Measurements from ENCODE around the gene UBE2D1. TPM values are rescaled to one million over a fixed set of nuclear protein-coding genes. Genes with fewer than 3 reads are reported as not detected.

UBE2D1 gene
- total RNA-seq, 2 donors from 2014 or later, result 3.0 to 7.5 TPM

GRCh38 chr10:58331646-58332045, 3.2 kb upstream of the UBE2D1 start:
- no peaks in the 10 kb centered on the region for H3K27me3 ChIP-seq
- H3K9me3 ChIP-seq, result no peaks in the 10 kb centered on the region
- intact Hi-C loops (cut with DNase I), result no loop called here
- TF ChIP-seq CTCF (IDR thresholded peaks at IDR 0.05), result no peak
- no peak for TF ChIP-seq POLR2A (IDR thresholded peaks at IDR 0.05)
- ATAC-seq (no peak), DNase-seq (no peak)
- H3K36me3 ChIP-seq (replicated peaks in 1 of 2; ENCODE audit: insufficient read depth in 1 of 2, low read depth in 2 of 2), result no peaks in the 10 kb centered on the region
- no peak overlapping the region for H3K27ac ChIP-seq
- no peak overlapping the region for H3K4me3 ChIP-seq
- H3K4me1 ChIP-seq, result peaks cover 6% of the 10 kb centered on the region
- 67 to 76% methylated on average over 2 of the region's 2 CpGs for WGBS, 2 donors

- H3K9me3 ChIP-seq, result no peaks in the 10 kb centered on the region
- H3K27ac ChIP-seq, result peak overlapping the region; percentile 55 to 88 (median 72)
- peak; percentile 62 for ATAC-seq
- DNase-seq, result peak; percentile 8 to 36 (median 28)
- WGBS, 2 donors, result 1 to 2% methylated on average over 19 to 37 of the region's 37 CpGs
- H3K36me3 ChIP-seq (replicated peaks in 1 of 2; ENCODE audit: insufficient read depth in 1 of 2, low read depth in 2 of 2), result no peaks in the 10 kb centered on the region
- H3K27me3 ChIP-seq, result no peaks in the 10 kb centered on the region
- TF ChIP-seq CTCF (IDR thresholded peaks at IDR 0.05), result no peak
- no peak for TF ChIP-seq POLR2A (IDR thresholded peaks at IDR 0.05)
- H3K4me3 ChIP-seq, result peak overlapping the region; percentile 63 to 100
- peaks cover 12% of the 10 kb centered on the region for H3K4me1 ChIP-seq
- intact Hi-C loops (cut with DNase I), result no loop called here
Observed at GRCh38 chr10:58335306-58336005, 650 bp downstream of the UBE2D1 start.

GRCh38 chr10:58336242-58336641, 1.4 kb downstream of the UBE2D1 start:
- DNase-seq, result no peak
- no peak overlapping the region for H3K4me3 ChIP-seq
- no peaks in the 10 kb centered on the region for H3K36me3 ChIP-seq (replicated peaks in 1 of 2; ENCODE audit: insufficient read depth in 1 of 2, low read depth in 2 of 2)
- H3K4me1 ChIP-seq, result peaks cover 12% of the 10 kb centered on the region
- WGBS, 2 donors, result 79 to 93% methylated on average over 4 of the region's 4 CpGs
- H3K27ac ChIP-seq, result no peak overlapping the region
- no peaks in the 10 kb centered on the region for H3K9me3 ChIP-seq
- intact Hi-C loops (cut with DNase I), result no loop called here
- no peaks in the 10 kb centered on the region for H3K27me3 ChIP-seq
- TF ChIP-seq POLR2A (IDR thresholded peaks at IDR 0.05) (no peak), CTCF (IDR thresholded peaks at IDR 0.05) (no peak)
- no peak for ATAC-seq

GRCh38 chr10:58341422-58341821, 6.6 kb downstream of the UBE2D1 start:
- no peaks in the 10 kb centered on the region for H3K9me3 ChIP-seq
- intact Hi-C loops (cut with DNase I), result no loop called here
- H3K27ac ChIP-seq, result no peak overlapping the region
- 86 to 88% methylated on average over 4 of the region's 4 CpGs for WGBS, 2 donors
- TF ChIP-seq CTCF (IDR thresholded peaks at IDR 0.05) (no peak), POLR2A (IDR thresholded peaks at IDR 0.05) (no peak)
- no peak overlapping the region for H3K4me3 ChIP-seq
- no peaks in the 10 kb centered on the region for H3K27me3 ChIP-seq
- DNase-seq (no peak), ATAC-seq (no peak)
- no peaks in the 10 kb centered on the region for H3K36me3 ChIP-seq (replicated peaks in 1 of 2; ENCODE audit: insufficient read depth in 1 of 2, low read depth in 2 of 2)
- peaks cover 6% of the 10 kb centered on the region for H3K4me1 ChIP-seq

- Histone ChIP-seq H3K27me3 (no peaks in the 10 kb centered on the region), H3K4me1 (peaks cover 5% of the 10 kb centered on the region), H3K36me3 (replicated peaks in 1 of 2; ENCODE audit: insufficient read depth in 1 of 2, low read depth in 2 of 2) (no peaks in the 10 kb centered on the region), H3K9me3 (no peaks in the 10 kb centered on the region), H3K4me3 (no peak overlapping the region), H3K27ac (no peak overlapping the region)
- DNase-seq (no peak), ATAC-seq (no peak)
- no peak for TF ChIP-seq POLR2A (IDR thresholded peaks at IDR 0.05)
- no peak for TF ChIP-seq CTCF (IDR thresholded peaks at IDR 0.05)
- 78 to 91% methylated on average over 1 of the region's 1 CpG for WGBS, 2 donors
- intact Hi-C loops (cut with DNase I), result no loop called here
Observed at GRCh38 chr10:58341947-58342346, 7.1 kb downstream of the UBE2D1 start.

All from body of pancreas (tissue), 4 donors.